K562 (cell line): ENCODE measurements around the gene SNX1. TPM values are rescaled to one million over a fixed set of nuclear protein-coding genes. Genes with fewer than 3 reads are reported as not detected.

Source experiments
- ATAC-seq: fragments of 200-7000 bp; cut with Tn5 transposase; 3 replicates; pipeline ENCODE4 v1.9.1; 2020; ENCODE audit warnings: moderate library complexity
- BruUV-seq: library from RNA; stranded (reverse); fragments of 400-500 nt; replicated peaks from 2 replicates; lab custom pipeline; 2021; lab: Mats Ljungman, UMichigan
- CTCF ChIA-PET: fragments of 300-600 bp; formaldehyde crosslinking; extraction: SDS; loops from one replicate; lab custom pipeline; 2021; ENCODE audit warnings: low intra/inter-chr PET ratio; lab: Yijun Ruan, JAX
- POLR2A ChIA-PET: fragments of 300-600, 350-650 bp; sonication (Branson Sonifier 250); formaldehyde crosslinking; extraction: SDS; loops from one replicate; lab custom pipeline; 2021; ENCODE audit warnings: antibody characterized with exemption, inconsistent platforms; lab: Yijun Ruan, JAX
- DNase-seq, 4 experiments: peaks; one replicate each; pipeline versions ENCODE4 v3.0.0 to v3.0.0-alpha.2; 2011 to 2018; ENCODE audit warnings: low spot score in 3 of 4, mixed read lengths in 3 of 4; ENCODE audit errors: extremely low read depth in 1 of 4
- FAIRE-seq: peaks from 2 replicates; lab custom pipeline; 2011; peaks lifted over from hg19 to GRCh38; lab: Jason Lieb, UNC
- H2AFZ ChIP-seq: 2 replicates; pipeline ENCODE4 v1.6.0; 2011; ENCODE audit warnings: low read depth, low read length, control low read depth, inconsistent platforms
- H3K27ac ChIP-seq: fragments of 200-600 bp; 3 replicates; pipeline ENCODE4 v1.8.0; 2011; ENCODE audit warnings: low read depth, mild to moderate bottlenecking, control low read depth, inconsistent platforms, low read length, moderate library complexity, mixed read lengths; ENCODE audit errors: extremely low read depth
- H3K27me3 ChIP-seq, 2 experiments: fragments of 300-600 bp in 1 of 2; 2 replicates in 1 of 2; 3 replicates in 1 of 2; pipeline versions ENCODE4 v1.6.0 to v1.8.0; 2011; ENCODE audit warnings: inconsistent platforms in 2 of 2, low read length in 2 of 2, mild to moderate bottlenecking in 1 of 2, mixed read lengths in 1 of 2, moderate library complexity in 1 of 2; ENCODE audit not compliant: control insufficient read depth in 2 of 2, insufficient read depth in 2 of 2
- H3K36me3 ChIP-seq: fragments of 300-600 bp; 3 replicates; pipeline ENCODE4 v1.8.0; 2011; ENCODE audit warnings: mild to moderate bottlenecking, low read length, inconsistent platforms; ENCODE audit not compliant: control insufficient read depth, insufficient read depth
- H3K4me1 ChIP-seq, 2 experiments: fragments of 200-600 bp in 1 of 2; replicated peaks in 1 of 2; 2 replicates in 1 of 2; 3 replicates in 1 of 2; pipeline versions ENCODE4 v1.5.1 to v1.8.0; 2011; ENCODE audit warnings: inconsistent platforms in 2 of 2, low read length in 2 of 2, mild to moderate bottlenecking in 1 of 2, mixed read lengths in 1 of 2, moderate library complexity in 1 of 2; ENCODE audit not compliant: control insufficient read depth in 2 of 2, insufficient read depth in 2 of 2
- H3K4me2 ChIP-seq: 2 replicates; pipeline ENCODE4 v1.6.1; 2011; ENCODE audit warnings: low read length, control low read depth, inconsistent platforms, mixed read lengths; ENCODE audit not compliant: insufficient read depth
- H3K4me3 ChIP-seq: fragments of 200-600 bp; sonication (generic), shearing (Covaris generic); 2 replicates; pipeline ENCODE4 v1.5.1; 2016; ENCODE audit warnings: control low read depth, inconsistent platforms
- H3K79me2 ChIP-seq: fragments of 200-600 bp; 3 replicates; pipeline ENCODE4 v1.8.0; 2011; ENCODE audit warnings: low read length, inconsistent platforms; ENCODE audit not compliant: control insufficient read depth, insufficient read depth
- H3K9ac ChIP-seq, 2 experiments: 2 replicates each; pipeline versions ENCODE4 v1.6.0 to v1.6.1; 2011; ENCODE audit warnings: low read depth in 2 of 2, low read length in 2 of 2, control low read depth in 1 of 2, inconsistent platforms in 1 of 2, mild to moderate bottlenecking in 1 of 2, mixed read lengths in 1 of 2; ENCODE audit not compliant: insufficient read depth in 1 of 2
- H3K9me1 ChIP-seq: one replicate; pipeline ENCODE4 v1.6.0; 2011; ENCODE audit warnings: inconsistent platforms, mild to moderate bottlenecking, low read length, moderate library complexity; ENCODE audit not compliant: control insufficient read depth, insufficient read depth
- H3K9me3 ChIP-seq: replicated peaks from 2 replicates; pipeline ENCODE4 v1.5.1; 2011; ENCODE audit warnings: low read depth, low read length, inconsistent platforms; ENCODE audit not compliant: control insufficient read depth, insufficient read depth
- H4K20me1 ChIP-seq: replicated peaks from 2 replicates; pipeline ENCODE4 v1.6.1; 2011; ENCODE audit warnings: low read length, inconsistent platforms, mixed read lengths; ENCODE audit not compliant: control insufficient read depth, insufficient read depth
- ARID1B ChIP-seq: fragments of 450-650 bp; IDR thresholded peaks from 2 replicates; pipeline ENCODE4 v1.6.1; 2016; ENCODE audit warnings: antibody characterized with exemption, mild to moderate bottlenecking, inconsistent platforms
- BACH1 ChIP-seq: fragments of 200-800 bp; sonication (Bioruptor generic); IDR thresholded peaks from 2 replicates; pipeline ENCODE4 v1.6.1; 2016; ENCODE audit warnings: missing genetic modification characterization, missing compliant biosample characterization
- EHMT2 ChIP-seq: fragments of 450-650 bp; IDR thresholded peaks from 2 replicates; pipeline ENCODE4 v1.6.1; 2018; ENCODE audit warnings: antibody characterized with exemption
- HDAC3 ChIP-seq: fragments of 450-650 bp; IDR thresholded peaks from 2 replicates; pipeline ENCODE4 v1.6.1; 2018; ENCODE audit warnings: borderline replicate concordance, mild to moderate bottlenecking, moderate library complexity; ENCODE audit not compliant: partially characterized antibody
- MTF1 ChIP-seq: fragments of 250-450 bp; sonication (Bioruptor Pico); IDR thresholded peaks from 2 replicates; pipeline ENCODE4 v1.9.0; 2021; ENCODE audit warnings: moderate library complexity, mild to moderate bottlenecking, inconsistent platforms, borderline replicate concordance
- NBN ChIP-seq: fragments of 450-650 bp; IDR thresholded peaks from 2 replicates; pipeline ENCODE4 v1.6.1; 2016; ENCODE audit warnings: low read depth, mild to moderate bottlenecking
- NFRKB ChIP-seq: fragments of 450-650 bp; IDR thresholded peaks from 2 replicates; pipeline ENCODE4 v1.6.1; 2016; ENCODE audit warnings: low read depth
- NR2C1 ChIP-seq, 2 experiments: fragments of 450-650 bp; IDR thresholded peaks; 2 replicates each; pipeline ENCODE4 v1.6.1; 2017; ENCODE audit warnings: mild to moderate bottlenecking in 2 of 2, antibody characterized with exemption in 1 of 2, inconsistent platforms in 1 of 2, missing compliant biosample characterization in 1 of 2, missing genetic modification characterization in 1 of 2
- OTX1 ChIP-seq: fragments of 450-650 bp; formaldehyde crosslinking; IDR thresholded peaks from 2 replicates; pipeline ENCODE4 v1.4.0; 2022; ENCODE audit warnings: mild to moderate bottlenecking
- RB1 ChIP-seq: fragments of 450-650 bp; IDR thresholded peaks from 2 replicates; pipeline ENCODE4 v1.6.1; 2017; ENCODE audit warnings: low read depth, mild to moderate bottlenecking
- SNIP1 ChIP-seq: fragments of 450-650 bp; IDR thresholded peaks from 2 replicates; pipeline ENCODE4 v1.7.1; 2017; ENCODE audit warnings: low read depth, mild to moderate bottlenecking
- TBP ChIP-seq: optimal IDR thresholded peaks from 2 replicates; pipeline ENCODE3; 2011; ENCODE audit warnings: low read depth, low read length, improper control_type of control experiment
- ZBTB2 ChIP-seq: fragments of 450-650 bp; IDR thresholded peaks from 2 replicates; pipeline ENCODE4 v1.6.1; 2016; ENCODE audit warnings: antibody characterized with exemption
- ZNF175 ChIP-seq: fragments of 200-800 bp; sonication (Bioruptor generic); IDR thresholded peaks from 2 replicates; pipeline ENCODE4 v1.6.1; 2016; ENCODE audit warnings: low read depth, mild to moderate bottlenecking, missing genetic modification characterization, missing compliant biosample characterization
- ZNF431 ChIP-seq: sonication (generic); formaldehyde crosslinking; IDR thresholded peaks from 2 replicates; pipeline ENCODE4 v1.8.0; 2022; ENCODE audit warnings: mild to moderate bottlenecking, missing genetic modification reagents
- WGBS: fragments of 100-300 bp; shearing (Covaris generic); methylation state at CpG from one replicate; pipeline ENCODE4 v1.1.6; 2016; ENCODE audit warnings: low coverage, mixed read lengths; ENCODE audit not compliant: insufficient coverage; ENCODE audit errors: missing lambda C conversion rate; 5-methylcytosine and 5-hydroxymethylcytosine counted together
- in situ Hi-C: fragments of 300-500 bp; cut with MboI; formaldehyde crosslinking; loops from 4 replicates; pipeline ENCODE4 v1.15.0; 2018; ENCODE audit warnings: inconsistent platforms, mixed read lengths
- intact Hi-C: fragments of 100-400 bp; cut with micrococcal nuclease; formaldehyde crosslinking; loops from 2 replicates; pipeline ENCODE4 v1.14.2; 2022
- polyA plus RNA-seq, 8 experiments: library from polyadenylated mRNA; depleted of rRNA in 4 of 8; stranded (reverse) in 5 of 8; unstranded in 3 of 8; fragments of >200 nt; fragmentation: Nextera tagmentation in 2 of 8; fragmentation: Illumina TruSeq in 1 of 8; extraction: Ambion mirVana in 2 of 8; extraction: Trizol in 1 of 8; gene quantifications; 2 replicates each; pipeline versions ENCODE4 v1.2.1 to v1.2.3, GENCODE V29; 2011 to 2014; ENCODE audit warnings: inconsistent platforms in 1 of 8, missing spikeins in 1 of 8
- total RNA-seq, 7 experiments: library from RNA; depleted of rRNA in 6 of 7; stranded (reverse); fragments of >200 nt in 6 of 7; fragmentation: Illumina TruSeq in 2 of 7; extraction: Trizol in 2 of 7; gene quantifications; 2 replicates each; pipeline versions ENCODE4 v1.2.1 to v1.2.3, GENCODE V29; 2011 to 2021; ENCODE audit warnings: low replicate concordance in 1 of 7
- TF ChIP-seq, protein P1 (sequence below): sonication (generic); formaldehyde crosslinking; IDR thresholded peaks from 2 replicates; pipeline ENCODE4 v1.5.0; 2020; ENCODE audit warnings: missing genetic modification reagents

SNX1 gene
- total and polyA plus RNA-seq, 9 of the 15 experiments (the other 6 are each of a cell fraction or from before 2014, with no cell fraction given), result 11.0 to 105 (median 59.9) TPM

- peak; percentile 14 for TF ChIP-seq HDAC3
Measured at GRCh38 chr15:64092075-64092820, 3.5 kb upstream of the SNX1 start (continued).

DNA sequence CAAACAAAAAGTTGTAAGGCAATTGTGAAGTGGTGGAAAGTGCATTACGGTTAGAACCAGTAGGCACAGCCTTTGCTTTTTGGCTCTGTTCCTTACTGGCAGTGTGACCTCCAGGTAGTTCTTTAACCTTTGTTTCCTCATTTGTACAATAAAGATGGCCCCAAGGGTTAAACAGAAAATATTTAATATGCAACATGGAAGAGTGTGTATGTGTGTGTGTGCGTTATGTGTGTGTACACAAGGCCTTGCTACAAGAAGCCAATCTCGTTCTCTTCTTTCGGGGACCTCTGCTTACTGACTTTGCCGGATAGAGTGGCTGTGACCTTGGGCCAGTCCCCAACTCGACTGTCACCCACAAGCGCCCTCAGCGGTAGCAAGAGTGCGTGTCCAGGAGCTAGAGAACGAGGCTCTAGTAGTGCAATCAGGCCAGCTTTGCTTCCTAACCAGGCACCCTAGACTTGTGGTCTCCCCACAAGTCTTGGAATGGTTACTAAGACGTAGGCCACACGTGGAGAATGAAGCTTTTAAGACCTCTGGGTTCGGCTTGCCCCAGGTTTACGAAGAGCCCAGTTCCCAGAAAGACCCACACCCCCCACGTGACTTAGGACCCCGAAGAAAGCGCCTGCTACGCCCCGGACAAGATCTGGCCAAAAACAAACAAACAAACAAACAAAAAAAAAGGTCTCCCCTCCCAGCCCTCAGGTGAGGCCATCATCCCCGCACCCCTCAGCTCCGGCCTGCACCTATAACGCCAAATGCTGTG is 2.7 kb upstream of the SNX1 start:
- Histone ChIP-seq H4K20me1 (peaks cover 12% of the 10 kb centered on the region), H3K9me3 (0 out of 2 replicates have a peak, but pooled peaks cover 2% of the 10 kb centered on the region), H2AFZ (peak overlapping the region; percentile 97), H3K27me3 (no peaks in the 10 kb centered on the region), H3K27ac (peak overlapping the region; percentile 99), H3K9ac (peak overlapping the region; percentile 94), H3K9me1 (no peaks in the 10 kb centered on the region), H3K4me2 (peak overlapping the region; percentile 95), H3K4me3 (peak overlapping the region; percentile 81), H3K36me3 (peaks cover 31% of the 10 kb centered on the region; the same call in 2 of the 3 replicates), H3K4me1 (peaks cover 8 to 25% of the 10 kb centered on the region in 2 experiments), H3K79me2 (peaks cover 89% of the 10 kb centered on the region)
- intact Hi-C loops (no loop called here), in situ Hi-C loops (no loop called here)
- BruUV-seq, result TSS peak; percentile 70
- ChIA-PET CTCF (interaction anchor here (1.2 to 3.1 kb wide), 2 partner anchors 266 to 341 kb away, joined by 3 to 18 read pairs; no protein-coding TSS in a partner anchor), POLR2A (interaction anchor here (0.5 to 2.3 kb wide), 21 partner anchors 8 to 597 kb away, joined by 3 to 11 read pairs (median 4); partner anchors contain the start of genes PPIB and ZNF609)
- FAIRE-seq (peak; percentile 65), ATAC-seq (peak; percentile 67), DNase-seq (peak; percentile 53 to 85 (median 58))
- under 1% methylated on average over 18 of the region's 22 CpGs for WGBS
- 0 out of 2 replicates have a peak, but pooled peaks have one; percentile 11 for TF ChIP-seq ARID1B
- TF ChIP-seq NR2C1 (IDR thresholded peaks at IDR 0.05), result peak; percentile 77
- TF ChIP-seq NR2C1 (tag; IDR thresholded peaks at IDR 0.05), result peak; percentile 76
- 0 out of 2 replicates have a peak, but pooled peaks have one; percentile 12 for TF ChIP-seq ZBTB2
- peak; percentile 69; the same call in 1 of the 2 replicates for TF ChIP-seq EHMT2
- 0 out of 2 replicates have a peak, but pooled peaks have one; percentile 26 for TF ChIP-seq ZNF175
- TF ChIP-seq BACH1 (tag), result peak; percentile 20; the same call in 1 of the 2 replicates
- TF ChIP-seq MTF1 (CRISPR knock-in tag), result no peak
- peak; percentile 56; the same call in 1 of the 2 replicates for TF ChIP-seq ZNF431 (CRISPR knock-in tag)
- peak; percentile 28; the same call in 1 of the 2 replicates for TF ChIP-seq SNIP1
- 0 out of 2 replicates have a peak, but pooled peaks have one; percentile 41 for TF ChIP-seq NFRKB
- TF ChIP-seq RB1, result peak; percentile 53; the same call in 1 of the 2 replicates
- TF ChIP-seq, protein P1, sequence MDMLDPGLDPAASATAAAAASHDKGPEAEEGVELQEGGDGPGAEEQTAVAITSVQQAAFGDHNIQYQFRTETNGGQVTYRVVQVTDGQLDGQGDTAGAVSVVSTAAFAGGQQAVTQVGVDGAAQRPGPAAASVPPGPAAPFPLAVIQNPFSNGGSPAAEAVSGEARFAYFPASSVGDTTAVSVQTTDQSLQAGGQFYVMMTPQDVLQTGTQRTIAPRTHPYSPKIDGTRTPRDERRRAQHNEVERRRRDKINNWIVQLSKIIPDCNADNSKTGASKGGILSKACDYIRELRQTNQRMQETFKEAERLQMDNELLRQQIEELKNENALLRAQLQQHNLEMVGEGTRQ (CRISPR knock-in tag), result peak; percentile 90
- TF ChIP-seq OTX1 (CRISPR knock-in tag), result 0 out of 2 replicates have a peak, but pooled peaks have one; percentile 29
- peak; percentile 55 for TF ChIP-seq TBP
- 0 out of 2 replicates have a peak, but pooled peaks have one; percentile 26 for TF ChIP-seq NBN
